Trophoblast cell (in vitro differentiated cells and primary cell): ENCODE results near the gene PRODH2.

Source experiments
- DNase-seq, 2 donors: peaks; one replicate each; pipeline ENCODE4 v3.0.0-alpha.2; 2016
- H2AFZ ChIP-seq: 2 replicates; pipeline ENCODE4 v1.6.1; 2013; ENCODE audit warnings: low read length, moderate library complexity, mild to moderate bottlenecking; ENCODE audit not compliant: insufficient read depth, poor library complexity
- H2AK5ac ChIP-seq: 2 replicates; pipeline ENCODE4 v1.6.1; 2013; ENCODE audit warnings: mild to moderate bottlenecking, low read length
- H2BK120ac ChIP-seq: 2 replicates; pipeline ENCODE4 v1.6.1; 2013; ENCODE audit warnings: low read length, mild to moderate bottlenecking, moderate library complexity; ENCODE audit not compliant: insufficient read depth, poor library complexity
- H2BK12ac ChIP-seq: 2 replicates; pipeline ENCODE4 v1.6.1; 2013; ENCODE audit warnings: mild to moderate bottlenecking, low read length, moderate library complexity
- H2BK5ac ChIP-seq: 2 replicates; pipeline ENCODE4 v1.6.1; 2013; ENCODE audit warnings: low read length, low read depth, moderate library complexity, mild to moderate bottlenecking; ENCODE audit not compliant: poor library complexity
- H3K14ac ChIP-seq: 2 replicates; pipeline ENCODE4 v1.6.1; 2013; ENCODE audit warnings: mild to moderate bottlenecking, low read length
- H3K18ac ChIP-seq: 2 replicates; pipeline ENCODE4 v1.6.1; 2013; ENCODE audit warnings: mild to moderate bottlenecking, low read length
- H3K23ac ChIP-seq: 2 replicates; pipeline ENCODE4 v1.6.1; 2013; ENCODE audit warnings: low read length
- H3K27ac ChIP-seq: 2 replicates; pipeline ENCODE4 v1.5.1; 2013; ENCODE audit warnings: low read depth, mild to moderate bottlenecking, inconsistent platforms, low read length, moderate library complexity
- H3K27me3 ChIP-seq: 2 replicates; pipeline ENCODE4 v1.6.1; 2013; ENCODE audit warnings: inconsistent platforms, mild to moderate bottlenecking, low read length, moderate library complexity; ENCODE audit not compliant: insufficient read depth
- H3K36me3 ChIP-seq, 2 experiments: 1 replicate in 1 of 2; 2 replicates in 1 of 2; pipeline ENCODE4 v1.6.1; 2013; ENCODE audit warnings: low read length in 2 of 2, mild to moderate bottlenecking in 2 of 2, moderate library complexity in 1 of 2; ENCODE audit not compliant: insufficient read depth in 2 of 2, control insufficient read depth in 1 of 2
- H3K4ac ChIP-seq: 2 replicates; pipeline ENCODE4 v1.6.1; 2013; ENCODE audit warnings: low read depth, mild to moderate bottlenecking, low read length, moderate library complexity
- H3K4me1 ChIP-seq, 2 experiments: 1 replicate in 1 of 2; 2 replicates in 1 of 2; pipeline ENCODE4 v1.6.1; 2013; ENCODE audit warnings: low read length in 2 of 2, mild to moderate bottlenecking in 2 of 2, moderate library complexity in 1 of 2; ENCODE audit not compliant: insufficient read depth in 2 of 2, control insufficient read depth in 1 of 2
- H3K4me2 ChIP-seq: 2 replicates; pipeline ENCODE4 v1.6.1; 2013; ENCODE audit warnings: inconsistent platforms, mild to moderate bottlenecking, low read length, moderate library complexity
- H3K4me3 ChIP-seq: 2 replicates; pipeline ENCODE4 v1.5.1; 2013; ENCODE audit warnings: mild to moderate bottlenecking, low read depth, low read length, inconsistent platforms
- H3K79me1 ChIP-seq: one replicate; pipeline ENCODE4 v1.6.1; 2013; ENCODE audit warnings: low read length
- H3K79me2 ChIP-seq: 2 replicates; pipeline ENCODE4 v1.6.1; 2013; ENCODE audit warnings: low read length, mild to moderate bottlenecking; ENCODE audit not compliant: control insufficient read depth, insufficient read depth, poor library complexity
- H3K9ac ChIP-seq: 2 replicates; pipeline ENCODE4 v1.6.1; 2013; ENCODE audit warnings: mild to moderate bottlenecking, low read length
- H3K9me3 ChIP-seq: 2 replicates; pipeline ENCODE4 v1.6.1; 2013; ENCODE audit warnings: low read depth, mild to moderate bottlenecking, control low read depth, inconsistent platforms, low read length; ENCODE audit not compliant: insufficient read depth
- H4K12ac ChIP-seq: 2 replicates; pipeline ENCODE4 v1.6.1; 2013; ENCODE audit warnings: low read depth, mild to moderate bottlenecking, low read length, moderate library complexity
- H4K8ac ChIP-seq: 2 replicates; pipeline ENCODE4 v1.6.1; 2013; ENCODE audit warnings: low read depth, mild to moderate bottlenecking, low read length, moderate library complexity
- H4K91ac ChIP-seq: one replicate; pipeline ENCODE4 v1.6.1; 2013; ENCODE audit warnings: low read depth, mild to moderate bottlenecking, low read length, moderate library complexity
- WGBS: extraction: QIAGEN DNeasy Blood & Tissue Kit; methylation state at CpG from one replicate; pipeline ENCODE4 v1.1.7; 2013; ENCODE audit warnings: missing lambda C conversion rate; ENCODE audit not compliant: insufficient read length, insufficient coverage; ENCODE audit errors: extremely low coverage; 5-methylcytosine and 5-hydroxymethylcytosine counted together

The PRODH2 gene

GRCh38 chr19:35806597-35806996 is 6.0 kb downstream of the PRODH2 start:
- Histone ChIP-seq H3K27me3 (no peaks in the 10 kb centered on the region), H4K8ac (no peak overlapping the region), H3K4me1 (no peaks in the 10 kb centered on the region), H3K4me2 (no peak overlapping the region), H3K36me3 (no peaks in the 10 kb centered on the region), H3K79me1 (no peaks in the 10 kb centered on the region), H2BK120ac (no peak overlapping the region), H3K4me3 (no peak overlapping the region), H3K14ac (no peak overlapping the region), H4K91ac (no peak overlapping the region), H3K9me3 (peaks cover 4% of the 10 kb centered on the region), H3K18ac (no peak overlapping the region), H3K4ac (no peak overlapping the region), H2BK5ac (no peak overlapping the region), H2AK5ac (no peak overlapping the region), H3K79me2 (no peaks in the 10 kb centered on the region), H3K27ac (no peak overlapping the region), H4K12ac (no peak overlapping the region), H2AFZ (no peak overlapping the region), H3K9ac (no peak overlapping the region), H3K23ac (no peak overlapping the region), H2BK12ac (no peak overlapping the region)
- DNase-seq, result no peak
- WGBS, result no CpG with 5 or more reads among the region's 18 CpGs

GRCh38 chr19:35805526-35806102 is 7.0 kb downstream of the PRODH2 start:
- Histone ChIP-seq H4K8ac (no peak overlapping the region), H3K27me3 (no peaks in the 10 kb centered on the region), H2BK12ac (no peak overlapping the region), H3K27ac (no peak overlapping the region), H3K23ac (no peak overlapping the region), H3K4me3 (no peak overlapping the region), H2BK5ac (no peak overlapping the region), H3K4ac (no peak overlapping the region), H3K4me2 (no peak overlapping the region), H3K9ac (no peak overlapping the region), H2BK120ac (no peak overlapping the region), H3K36me3 (no peaks in the 10 kb centered on the region), H3K79me1 (no peaks in the 10 kb centered on the region), H3K79me2 (no peaks in the 10 kb centered on the region), H4K91ac (no peak overlapping the region), H2AFZ (no peak overlapping the region), H3K14ac (no peak overlapping the region), H2AK5ac (no peak overlapping the region), H3K18ac (no peak overlapping the region), H4K12ac (no peak overlapping the region), H3K4me1 (no peaks in the 10 kb centered on the region), H3K9me3 (peaks cover 4% of the 10 kb centered on the region)
- no peak for DNase-seq
- no CpG with 5 or more reads among the region's 5 CpGs for WGBS

GRCh38 chr19:35801828-35802227 is 10.8 kb downstream of the PRODH2 start:
- Histone ChIP-seq H2BK12ac (no peak overlapping the region), H2BK120ac (no peak overlapping the region), H3K9me3 (peaks cover 4% of the 10 kb centered on the region), H3K4ac (no peak overlapping the region), H2AFZ (no peak overlapping the region), H4K8ac (no peak overlapping the region), H3K79me1 (no peaks in the 10 kb centered on the region), H3K9ac (no peak overlapping the region), H3K14ac (no peak overlapping the region), H2AK5ac (no peak overlapping the region), H3K4me3 (no peak overlapping the region), H3K4me1 (peaks cover 0 to 3% of the 10 kb centered on the region in 2 experiments), H3K36me3 (no peaks in the 10 kb centered on the region), H3K4me2 (no peak overlapping the region), H2BK5ac (no peak overlapping the region), H3K23ac (no peak overlapping the region), H4K12ac (no peak overlapping the region), H3K79me2 (no peaks in the 10 kb centered on the region), H3K27ac (no peak overlapping the region), H3K18ac (no peak overlapping the region), H3K27me3 (peaks cover 6% of the 10 kb centered on the region), H4K91ac (no peak overlapping the region)
- DNase-seq, result no peak
- no CpG with 5 or more reads among the region's 3 CpGs for WGBS

DNA sequence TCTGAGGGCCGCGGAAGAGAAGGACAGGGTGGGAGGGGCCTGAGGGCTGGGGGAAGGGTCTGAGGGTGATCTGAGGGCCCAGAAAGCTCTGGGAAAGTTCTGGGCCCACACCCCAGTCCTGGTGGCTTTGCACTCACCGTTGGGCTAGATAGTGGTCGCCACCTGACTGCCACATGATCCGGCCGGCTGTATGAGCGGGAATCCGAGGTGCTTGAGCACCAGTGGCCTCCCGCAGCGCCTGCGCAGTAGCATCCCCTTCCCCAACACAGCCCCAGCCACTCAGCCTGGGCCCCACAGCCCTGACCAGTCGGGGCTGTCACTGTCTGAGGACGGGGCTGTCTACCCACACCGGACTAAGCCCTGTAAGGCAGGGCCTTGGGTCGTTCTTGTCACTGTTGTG is 15.0 kb downstream of the PRODH2 start:
- no peak for DNase-seq
- no peaks in the 10 kb centered on the region for H3K79me2 ChIP-seq
- WGBS, result no CpG with 5 or more reads among the region's 15 CpGs

More for the DNA sequence above, 15.0 kb downstream of the PRODH2 start:
- no peak overlapping the region for H3K14ac ChIP-seq
- H3K18ac ChIP-seq, result no peak overlapping the region
- no peak overlapping the region for H4K12ac ChIP-seq
- H3K36me3 ChIP-seq, result no peaks in the 10 kb centered on the region
- peaks cover 15% of the 10 kb centered on the region for H3K27me3 ChIP-seq
- no peak overlapping the region for H2BK5ac ChIP-seq
- peaks cover 1% of the 10 kb centered on the region for H3K9me3 ChIP-seq
- no peak overlapping the region for H3K23ac ChIP-seq
- H3K4ac ChIP-seq, result no peak overlapping the region
- H2BK12ac ChIP-seq, result no peak overlapping the region
- H3K4me2 ChIP-seq, result no peak overlapping the region
- H3K27ac ChIP-seq, result no peak overlapping the region
- H3K79me1 ChIP-seq, result no peaks in the 10 kb centered on the region
- H3K9ac ChIP-seq, result no peak overlapping the region
- H4K91ac ChIP-seq, result no peak overlapping the region
- H2AK5ac ChIP-seq, result no peak overlapping the region
- H4K8ac ChIP-seq, result no peak overlapping the region
- H3K4me3 ChIP-seq, result no peak overlapping the region
- no peak overlapping the region for H2BK120ac ChIP-seq
- no peak overlapping the region for H2AFZ ChIP-seq
- H3K4me1 ChIP-seq, result peaks cover 0 to 3% of the 10 kb centered on the region in 2 experiments
